Measurements from ENCODE around the gene NCKAP5L.
"Not testable (repeated sequence)": the region's sequence is repeated elsewhere in the genome, so short reads cannot be mapped to it uniquely, and the experiment has no call there.

GRCh38 chr12:49773102-49773501 is 55.1 kb downstream of the NCKAP5L start:
- not testable (repeated sequence) for TF ChIP-seq CTCF, POLR2A (IDR thresholded peaks at IDR 0.05)

Measured in tibial nerve (tissue), 3 donors.